ENCODE measurements around the gene VSTM2B. TPM values are rescaled to one million over a fixed set of nuclear protein-coding genes. Genes with fewer than 3 reads are reported as not detected.

Gene VSTM2B
- total RNA-seq, 1 experiment from 2014 or later, result not detected

DNA sequence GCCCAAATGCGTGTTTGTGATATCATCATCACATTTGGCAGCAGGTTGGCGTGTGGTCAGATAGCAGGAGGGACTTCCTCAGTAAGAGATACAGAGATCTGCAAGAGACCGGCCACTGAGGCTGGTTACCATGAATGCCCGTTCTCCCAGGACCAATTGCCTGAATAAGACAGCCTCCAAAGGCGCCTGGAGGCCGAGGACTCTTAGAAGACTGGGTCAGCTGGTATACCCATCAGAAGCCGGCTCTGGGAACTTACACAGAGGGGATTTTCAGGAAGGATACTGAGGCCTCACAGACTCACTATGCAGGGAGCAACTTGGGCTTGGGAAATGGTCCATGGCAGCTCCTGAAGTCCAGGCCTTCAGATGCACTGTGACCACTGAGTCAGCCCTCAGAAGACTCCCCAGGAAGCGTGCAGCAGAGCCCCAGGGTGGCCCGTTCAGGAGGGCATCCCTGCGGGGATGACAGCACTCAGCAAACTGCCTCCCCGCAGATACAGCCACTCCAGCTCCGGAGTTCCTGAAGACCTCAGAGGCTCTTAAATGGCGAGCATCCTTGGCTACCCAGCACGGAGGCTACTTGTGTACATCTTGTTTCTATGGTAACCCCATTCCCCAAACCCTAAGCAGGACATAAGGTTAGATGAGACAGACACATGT, 26.4 kb upstream of the VSTM2B start:
- Mint-ChIP-seq H3K27me3 (ENCODE audit: insufficient read depth, unreplicated experiment) (peaks cover 5% of the 10 kb centered on the region), H3K36me3 (ENCODE audit: insufficient read depth, unreplicated experiment) (no peaks in the 10 kb centered on the region), H3K4me1 (ENCODE audit: low read depth, unreplicated experiment) (no peaks in the 10 kb centered on the region), H3K9me3 (ENCODE audit: unreplicated experiment) (peaks cover 10% of the 10 kb centered on the region), H3K27ac (ENCODE audit: unreplicated experiment) (no peak overlapping the region), H3K4me3 (ENCODE audit: unreplicated experiment) (no peak overlapping the region)
- H3K4me1 ChIP-seq, result no peaks in the 10 kb centered on the region
- TF ChIP-seq, protein P1, sequence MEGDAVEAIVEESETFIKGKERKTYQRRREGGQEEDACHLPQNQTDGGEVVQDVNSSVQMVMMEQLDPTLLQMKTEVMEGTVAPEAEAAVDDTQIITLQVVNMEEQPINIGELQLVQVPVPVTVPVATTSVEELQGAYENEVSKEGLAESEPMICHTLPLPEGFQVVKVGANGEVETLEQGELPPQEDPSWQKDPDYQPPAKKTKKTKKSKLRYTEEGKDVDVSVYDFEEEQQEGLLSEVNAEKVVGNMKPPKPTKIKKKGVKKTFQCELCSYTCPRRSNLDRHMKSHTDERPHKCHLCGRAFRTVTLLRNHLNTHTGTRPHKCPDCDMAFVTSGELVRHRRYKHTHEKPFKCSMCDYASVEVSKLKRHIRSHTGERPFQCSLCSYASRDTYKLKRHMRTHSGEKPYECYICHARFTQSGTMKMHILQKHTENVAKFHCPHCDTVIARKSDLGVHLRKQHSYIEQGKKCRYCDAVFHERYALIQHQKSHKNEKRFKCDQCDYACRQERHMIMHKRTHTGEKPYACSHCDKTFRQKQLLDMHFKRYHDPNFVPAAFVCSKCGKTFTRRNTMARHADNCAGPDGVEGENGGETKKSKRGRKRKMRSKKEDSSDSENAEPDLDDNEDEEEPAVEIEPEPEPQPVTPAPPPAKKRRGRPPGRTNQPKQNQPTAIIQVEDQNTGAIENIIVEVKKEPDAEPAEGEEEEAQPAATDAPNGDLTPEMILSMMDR (IDR thresholded peaks at IDR 0.05; ENCODE audit: insufficient read depth in 1 of 2, low read depth in 1 of 2, low read length in 1 of 2, severe bottlenecking in 1 of 2, unreplicated experiment in 1 of 2), result no peak
- DNase-seq, result no peak
- CTCF ChIA-PET, result no interaction called here
- H3K27me3 ChIP-seq (replicated peaks; ENCODE audit: control insufficient read depth, insufficient read depth, low read length), result no peaks in the 10 kb centered on the region
- H3K36me3 ChIP-seq (ENCODE audit: control insufficient read depth, insufficient read depth, low read length), result no peaks in the 10 kb centered on the region
- H3K4me3 ChIP-seq (ENCODE audit: low read depth, low read length), result no peak overlapping the region
- POLR2A ChIA-PET, result no interaction called here
- no peaks in the 10 kb centered on the region for H3K9me3 ChIP-seq
- intact Hi-C loops (cut with micrococcal nuclease; ENCODE audit: unreplicated experiment), result no loop called here
- no TSS peak for BruUV-seq (replicated peaks)

DNA sequence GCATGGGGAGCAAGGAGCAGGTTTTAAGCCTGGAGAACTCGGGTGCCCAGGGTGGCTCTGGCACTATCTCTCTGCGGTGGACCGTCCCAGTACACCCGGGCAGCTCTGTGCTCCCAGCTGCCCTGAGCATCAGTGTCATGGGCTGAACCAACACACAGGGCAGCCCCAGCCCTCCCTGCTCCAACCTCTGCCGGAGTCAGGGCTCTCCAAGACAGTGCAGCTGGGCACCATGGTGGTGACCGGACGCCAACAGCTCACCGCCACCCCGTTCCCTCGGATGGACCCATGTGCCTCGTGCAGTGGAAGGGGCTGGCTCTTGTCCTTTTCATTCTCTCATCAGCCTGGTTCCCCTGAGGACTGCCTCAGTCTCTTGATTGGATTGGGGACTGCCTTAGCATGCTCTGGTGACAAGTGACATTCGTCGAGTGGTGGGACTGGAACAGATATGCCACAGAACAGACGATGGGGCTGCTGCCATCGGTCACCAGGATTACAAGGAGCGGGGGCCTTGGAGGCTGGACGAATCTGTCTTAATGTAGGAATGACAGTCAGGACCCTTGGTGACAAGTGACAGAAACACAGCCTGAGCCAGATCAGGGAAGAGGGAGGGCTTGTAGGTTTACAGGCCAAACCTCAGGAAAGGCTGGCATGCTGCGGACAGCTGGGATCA, 25.7 kb upstream of the VSTM2B start:
- peaks cover 9% of the 10 kb centered on the region for H3K9me3 Mint-ChIP-seq (ENCODE audit: unreplicated experiment)
- H3K27me3 Mint-ChIP-seq (ENCODE audit: insufficient read depth, unreplicated experiment), result peaks cover 5% of the 10 kb centered on the region
- H3K27me3 ChIP-seq (replicated peaks; ENCODE audit: control insufficient read depth, insufficient read depth, low read length), result no peaks in the 10 kb centered on the region

DNA sequence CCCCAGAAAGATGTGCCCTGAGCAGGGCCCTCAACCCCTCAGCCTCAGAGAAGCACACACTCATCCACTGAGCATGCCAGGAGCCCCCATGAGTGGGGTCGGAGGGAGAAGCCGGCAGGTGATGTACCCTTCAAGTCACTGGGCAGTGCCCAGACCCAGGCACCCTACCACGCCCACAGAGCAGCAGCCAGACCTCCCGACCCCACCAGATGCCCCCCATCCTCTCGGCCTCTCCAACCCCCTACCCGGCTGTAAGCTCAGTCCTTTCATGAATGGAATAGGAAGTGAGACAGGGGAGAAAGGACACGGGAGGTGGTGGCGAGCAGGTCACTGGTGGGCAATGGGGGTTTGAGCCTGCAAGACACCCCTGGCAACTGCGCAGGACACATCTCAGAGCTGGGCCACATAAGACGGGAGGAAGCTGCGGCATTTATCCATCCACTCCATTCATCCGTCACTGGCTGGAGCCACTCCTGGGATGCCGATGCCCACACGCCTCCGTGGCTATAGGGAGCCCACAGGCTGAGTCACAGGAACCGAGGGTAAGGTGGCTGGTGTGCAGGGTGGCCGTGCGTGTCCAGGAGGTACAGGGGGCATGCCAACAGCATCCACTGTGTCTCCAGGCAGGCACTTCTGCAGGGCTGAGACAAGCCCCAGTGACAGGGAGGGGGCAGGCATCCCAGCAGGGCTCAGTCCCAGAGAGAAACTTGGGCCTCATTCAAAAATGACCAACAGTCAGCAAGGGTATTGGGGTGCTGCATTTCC, 23.8 kb upstream of the VSTM2B start:
- Mint-ChIP-seq H3K36me3 (ENCODE audit: insufficient read depth, unreplicated experiment) (no peaks in the 10 kb centered on the region), H3K4me1 (ENCODE audit: low read depth, unreplicated experiment) (no peaks in the 10 kb centered on the region), H3K9me3 (ENCODE audit: unreplicated experiment) (peaks cover under 1% of the 10 kb centered on the region), H3K4me3 (ENCODE audit: unreplicated experiment) (no peak overlapping the region), H3K27me3 (ENCODE audit: insufficient read depth, unreplicated experiment) (peaks cover 5% of the 10 kb centered on the region), H3K27ac (ENCODE audit: unreplicated experiment) (no peak overlapping the region)
- no peak for DNase-seq
- H3K27me3 ChIP-seq (replicated peaks; ENCODE audit: control insufficient read depth, insufficient read depth, low read length), result no peaks in the 10 kb centered on the region
- CTCF ChIA-PET, result interaction anchor here (0.6 kb wide), 1 partner anchor 10 kb away, joined by 6 read pairs; no protein-coding TSS in a partner anchor
- POLR2A ChIA-PET, result no interaction called here
- H3K4me3 ChIP-seq (ENCODE audit: low read depth, low read length), result no peak overlapping the region
- TF ChIP-seq, protein P1 (IDR thresholded peaks at IDR 0.05; ENCODE audit: insufficient read depth in 1 of 2, low read depth in 1 of 2, low read length in 1 of 2, severe bottlenecking in 1 of 2, unreplicated experiment in 1 of 2), result no peak
- H3K4me1 ChIP-seq, result no peaks in the 10 kb centered on the region
- no peaks in the 10 kb centered on the region for H3K36me3 ChIP-seq (ENCODE audit: control insufficient read depth, insufficient read depth, low read length)
- H3K9me3 ChIP-seq, result no peaks in the 10 kb centered on the region
- no TSS peak for BruUV-seq (replicated peaks)
- intact Hi-C loops (cut with micrococcal nuclease; ENCODE audit: unreplicated experiment), result no loop called here

More for the DNA sequence above, 25.7 kb upstream of the VSTM2B start:
- ChIA-PET CTCF (no interaction called here), POLR2A (no interaction called here)
- H3K4me3 ChIP-seq (ENCODE audit: low read depth, low read length), result no peak overlapping the region
- TF ChIP-seq, protein P1 (IDR thresholded peaks at IDR 0.05; ENCODE audit: insufficient read depth in 1 of 2, low read depth in 1 of 2, low read length in 1 of 2, severe bottlenecking in 1 of 2, unreplicated experiment in 1 of 2), result no peak
- no TSS peak for BruUV-seq (replicated peaks)
- DNase-seq, result no peak
- Mint-ChIP-seq H3K36me3 (ENCODE audit: insufficient read depth, unreplicated experiment) (no peaks in the 10 kb centered on the region), H3K4me1 (ENCODE audit: low read depth, unreplicated experiment) (no peaks in the 10 kb centered on the region), H3K27ac (ENCODE audit: unreplicated experiment) (no peak overlapping the region), H3K4me3 (ENCODE audit: unreplicated experiment) (no peak overlapping the region)
- no peaks in the 10 kb centered on the region for H3K9me3 ChIP-seq
- H3K36me3 ChIP-seq (ENCODE audit: control insufficient read depth, insufficient read depth, low read length), result no peaks in the 10 kb centered on the region
- no peaks in the 10 kb centered on the region for H3K4me1 ChIP-seq
- intact Hi-C loops (cut with micrococcal nuclease; ENCODE audit: unreplicated experiment), result no loop called here

Data from Caco-2 (cell line).